Calu3 (cell line): ENCODE results near the gene NFATC1. TPM values are rescaled to one million over a fixed set of nuclear protein-coding genes. Genes with fewer than 3 reads are reported as not detected.

Source experiments
- BruUV-seq: library from RNA; stranded (reverse); fragments of 400-500 nt; replicated peaks from 2 replicates; lab custom pipeline; 2021; lab: Mats Ljungman, UMichigan
- CTCF ChIA-PET: fragments of 300-600 bp; sonication (Branson Sonifier 250); formaldehyde crosslinking; loops from one replicate; lab custom pipeline; 2022; ENCODE audit warnings: antibody characterized with exemption; lab: Charles Lee
- DNase-seq: peaks from one replicate; pipeline ENCODE4 v3.0.0; 2022
- H3K27ac Mint-ChIP-seq: one replicate; pipeline ENCODE4 v1.8.0; 2022; ENCODE audit warnings: mixed read lengths; ENCODE audit not compliant: unreplicated experiment
- H3K27me3 Mint-ChIP-seq: one replicate; pipeline ENCODE4 v1.8.0; 2022; ENCODE audit warnings: mixed read lengths; ENCODE audit not compliant: unreplicated experiment
- H3K36me3 Mint-ChIP-seq: one replicate; pipeline ENCODE4 v1.8.0; 2022; ENCODE audit warnings: mild to moderate bottlenecking, moderate library complexity, mixed read lengths; ENCODE audit not compliant: insufficient read depth, unreplicated experiment
- H3K4me1 Mint-ChIP-seq: one replicate; pipeline ENCODE4 v1.8.0; 2022; ENCODE audit warnings: mild to moderate bottlenecking, low read depth, mixed read lengths; ENCODE audit not compliant: unreplicated experiment
- H3K4me3 Mint-ChIP-seq: one replicate; pipeline ENCODE4 v1.8.0; 2022; ENCODE audit warnings: mild to moderate bottlenecking, low read depth, moderate library complexity, mixed read lengths; ENCODE audit not compliant: unreplicated experiment
- H3K9me3 Mint-ChIP-seq: one replicate; pipeline ENCODE4 v1.8.0; 2022; ENCODE audit warnings: low read depth, mixed read lengths; ENCODE audit not compliant: unreplicated experiment
- CTCF ChIP-seq: fragments of 200-600 bp; IDR thresholded peaks from one replicate; pipeline ENCODE4 v1.8.0; 2022; ENCODE audit warnings: antibody characterized with exemption; ENCODE audit not compliant: unreplicated experiment
- intact Hi-C: fragments of 100-400 bp; cut with micrococcal nuclease; formaldehyde crosslinking; loops from one replicate; pipeline ENCODE4 v1.10.0; 2022; ENCODE audit not compliant: unreplicated experiment
- total RNA-seq: library from RNA; stranded (reverse); gene quantifications from 2 replicates; pipeline ENCODE4 v1.2.3, GENCODE V29; 2022

Gene NFATC1
- total RNA-seq, 1 experiment from 2014 or later, result 5.9 TPM

GRCh38 chr18:79379251-79379905 lies 16.4 kb upstream of the NFATC1 start:
- DNase-seq, result no peak
- intact Hi-C loops, result no loop called here
- Mint-ChIP-seq H3K27me3 (peaks cover 11% of the 10 kb centered on the region), H3K4me1 (peaks cover 7% of the 10 kb centered on the region), H3K4me3 (no peak overlapping the region), H3K27ac (no peak overlapping the region), H3K9me3 (no peaks in the 10 kb centered on the region), H3K36me3 (peaks cover 18% of the 10 kb centered on the region)
- CTCF ChIA-PET, result interaction anchor here (1.5 kb wide), 1 partner anchor 14 kb away, joined by 4 read pairs; no protein-coding TSS in a partner anchor
- no TSS peak for BruUV-seq
- no peak for TF ChIP-seq CTCF

- H3K27ac Mint-ChIP-seq, result no peak overlapping the region
- CTCF ChIA-PET, result interaction anchor here (0.5 kb wide), 1 partner anchor 55 kb away, joined by 6 read pairs; no protein-coding TSS in a partner anchor
- intact Hi-C loops, result loop anchor here (2.0 kb wide), 1 partner anchor 149 kb away; no protein-coding TSS in a partner anchor
Observed at GRCh38 chr18:79379931-79380815, 15.6 kb upstream of the NFATC1 start.

GRCh38 chr18:79380816-79381806 lies 14.6 kb upstream of the NFATC1 start:
- H3K4me1 Mint-ChIP-seq, result peaks cover 10% of the 10 kb centered on the region
- DNase-seq, result peak; percentile 68
- no peaks in the 10 kb centered on the region for H3K9me3 Mint-ChIP-seq
- H3K27ac Mint-ChIP-seq, result no peak overlapping the region
- intact Hi-C loops, result loop anchor here (1.0 to 2.0 kb wide), 2 partner anchors 148 to 263 kb away; no protein-coding TSS in a partner anchor
- CTCF ChIA-PET, result interaction anchor here (0.5 kb wide), 1 partner anchor 54 kb away, joined by 6 read pairs; no protein-coding TSS in a partner anchor
- BruUV-seq, result no TSS peak
- TF ChIP-seq CTCF, result peak; percentile 67
- H3K4me3 Mint-ChIP-seq, result no peak overlapping the region
- H3K27me3 Mint-ChIP-seq, result peaks cover 17% of the 10 kb centered on the region
- H3K36me3 Mint-ChIP-seq, result peaks cover 19% of the 10 kb centered on the region

More at GRCh38 chr18:79379931-79380815, 15.6 kb upstream of the NFATC1 start:
- H3K27me3 Mint-ChIP-seq, result peaks cover 17% of the 10 kb centered on the region
- H3K36me3 Mint-ChIP-seq, result peaks cover 19% of the 10 kb centered on the region
- peaks cover 10% of the 10 kb centered on the region for H3K4me1 Mint-ChIP-seq
- no peak overlapping the region for H3K4me3 Mint-ChIP-seq
- TF ChIP-seq CTCF, result no peak
- no peaks in the 10 kb centered on the region for H3K9me3 Mint-ChIP-seq
- no peak for DNase-seq
- no TSS peak for BruUV-seq
